Measurements from ENCODE around the gene CACNG1.

The CACNG1 gene

DNA sequence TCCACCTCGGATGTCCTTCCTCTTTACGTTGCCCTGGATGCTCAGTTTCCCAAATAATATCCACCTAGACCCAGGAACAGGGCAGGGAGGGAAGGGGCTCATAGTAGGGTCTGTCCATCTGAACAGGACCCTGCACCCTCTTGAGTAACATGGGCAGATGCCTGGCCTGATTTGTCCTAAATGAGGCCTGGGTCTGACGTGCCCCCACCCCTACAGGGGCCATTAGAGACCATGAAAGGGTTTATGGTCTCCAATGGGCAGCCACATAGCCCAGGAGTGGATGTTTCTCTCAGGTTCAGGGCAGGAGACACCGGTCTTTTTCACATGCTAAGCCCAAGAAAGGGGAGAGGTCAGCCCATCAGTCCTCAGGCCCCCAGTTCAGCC, 6.8 kb downstream of the CACNG1 start:
- no peak for DNase-seq (ENCODE audit: low read depth in 3 of 3)

DNA sequence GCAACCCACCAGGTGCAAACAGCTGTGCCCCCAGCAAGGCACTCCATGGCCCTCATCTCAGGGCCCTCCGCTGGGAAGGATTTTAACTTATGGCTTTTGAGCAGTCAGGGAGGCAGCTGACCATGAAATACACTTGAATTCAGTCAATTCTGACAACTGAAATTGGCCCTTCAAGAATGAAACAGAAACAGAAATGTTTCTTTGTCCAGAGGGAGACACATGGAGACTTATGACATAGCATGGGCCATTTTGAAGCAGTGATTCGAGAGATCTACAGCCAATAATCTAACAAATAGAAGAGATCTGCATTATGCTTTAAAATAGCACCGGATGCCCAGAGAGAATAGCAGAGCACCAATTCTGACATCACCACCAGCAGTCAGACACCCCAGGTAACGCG, 7.5 kb downstream of the CACNG1 start:
- DNase-seq (ENCODE audit: low read depth in 3 of 3) = no peak

DNA sequence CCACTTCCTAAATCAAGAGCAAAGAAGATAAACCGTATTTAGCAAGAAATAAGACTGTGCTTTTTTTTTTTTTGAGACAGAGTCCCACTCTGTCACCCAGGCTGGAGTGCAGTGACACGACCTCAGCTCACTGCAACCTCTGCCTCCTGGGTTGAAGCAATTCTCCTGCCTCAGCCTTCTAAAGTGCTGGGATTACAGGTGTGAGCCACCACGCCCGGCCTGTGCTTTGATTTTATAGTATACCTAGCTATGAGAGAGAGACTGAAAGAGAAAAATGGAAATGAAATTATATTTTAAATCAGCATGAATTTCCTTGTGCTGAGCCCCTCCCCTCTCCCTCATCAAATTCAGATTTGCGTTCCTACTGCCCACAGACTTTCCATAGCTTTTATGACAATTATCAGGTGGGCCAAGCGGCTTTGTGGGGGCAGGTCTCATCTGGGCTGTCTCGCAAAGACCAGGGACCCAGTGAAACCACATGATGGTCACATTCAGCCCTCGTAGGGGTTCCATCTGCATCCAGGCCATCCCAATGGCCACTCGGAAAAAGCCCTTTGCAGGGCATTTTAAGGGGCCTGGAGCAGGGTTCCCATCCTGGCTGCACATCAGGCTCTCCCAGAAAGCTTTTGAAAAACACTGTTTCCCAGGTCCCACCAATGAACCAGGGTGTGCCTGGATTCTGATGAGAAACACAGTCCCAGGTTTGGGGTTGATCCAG, 8.5 kb downstream of the CACNG1 start:
- DNase-seq (ENCODE audit: low read depth in 3 of 3) = no peak

DNA sequence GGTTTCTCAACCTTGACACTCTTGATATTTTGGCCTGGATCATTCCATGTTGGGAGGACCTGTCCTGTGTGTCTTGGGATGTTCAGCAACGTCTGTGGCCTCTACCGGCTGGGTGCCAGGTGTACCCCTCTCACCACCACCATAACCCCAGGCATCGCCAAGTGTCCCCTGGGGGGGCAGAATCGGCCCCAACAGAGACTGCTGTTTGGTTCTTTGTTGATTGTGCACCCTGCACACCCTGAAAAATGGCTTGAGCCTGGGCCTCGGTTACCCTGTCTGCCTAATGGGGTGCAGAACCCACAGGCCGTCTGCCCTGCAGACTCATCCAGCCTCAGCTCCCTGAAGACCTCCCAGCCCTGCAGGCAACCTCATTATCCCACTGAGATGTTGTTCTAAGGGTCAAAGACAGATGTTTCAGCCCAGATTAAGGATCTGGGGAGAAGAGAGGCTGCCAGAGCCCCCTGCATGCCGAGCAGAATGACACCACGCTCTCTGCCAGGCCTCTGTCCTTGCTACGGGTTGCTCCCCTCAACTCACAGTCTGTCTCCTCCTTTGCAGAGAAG, 9.2 kb downstream of the CACNG1 start:
- no peak for DNase-seq (ENCODE audit: low read depth in 3 of 3)

DNA sequence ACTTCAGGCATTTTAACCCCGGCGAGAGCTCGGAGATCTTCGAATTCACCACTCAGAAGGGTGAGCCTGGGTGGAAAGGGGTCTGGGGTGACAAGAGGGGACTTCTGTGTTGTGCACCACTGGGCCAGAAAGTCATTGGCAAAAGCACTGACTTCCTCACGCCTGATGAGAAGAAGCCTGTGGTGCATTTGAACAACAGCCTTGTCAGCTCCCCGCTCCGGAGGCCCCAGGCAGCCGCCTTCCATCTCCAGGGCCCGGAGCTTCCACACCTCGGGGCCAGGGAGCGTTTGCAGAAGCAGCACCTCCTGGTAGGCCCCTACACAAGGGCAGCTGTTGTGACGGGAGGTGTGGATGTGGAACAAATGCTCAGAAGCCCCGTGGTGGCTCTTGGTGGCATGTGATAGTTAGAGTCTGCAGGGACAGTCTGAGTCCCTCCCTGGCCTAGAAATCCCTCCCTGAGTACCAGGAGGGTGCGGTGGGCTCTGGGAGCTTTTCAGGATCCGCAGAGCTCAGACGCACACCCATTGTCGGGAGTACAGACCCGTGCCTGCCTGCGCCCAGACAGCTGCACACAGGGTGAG, 9.7 kb downstream of the CACNG1 start:
- no peak for DNase-seq (ENCODE audit: low read depth in 3 of 3)

DNA sequence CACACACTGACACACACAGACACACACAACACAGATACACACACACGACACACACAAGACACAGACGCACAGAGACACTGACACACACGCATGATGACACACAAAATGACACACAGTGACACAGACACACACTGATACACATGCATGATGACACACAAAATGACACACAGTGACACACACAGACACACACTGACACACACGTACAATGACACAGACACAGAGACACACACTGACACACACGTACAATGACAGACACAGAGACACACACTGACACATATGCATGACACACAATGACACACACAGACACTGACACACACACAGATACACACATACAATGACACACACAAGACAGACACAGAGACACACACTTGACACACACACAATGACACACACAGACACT, 10.3 kb downstream of the CACNG1 start:
- no peak for DNase-seq (ENCODE audit: low read depth in 3 of 3)

DNA sequence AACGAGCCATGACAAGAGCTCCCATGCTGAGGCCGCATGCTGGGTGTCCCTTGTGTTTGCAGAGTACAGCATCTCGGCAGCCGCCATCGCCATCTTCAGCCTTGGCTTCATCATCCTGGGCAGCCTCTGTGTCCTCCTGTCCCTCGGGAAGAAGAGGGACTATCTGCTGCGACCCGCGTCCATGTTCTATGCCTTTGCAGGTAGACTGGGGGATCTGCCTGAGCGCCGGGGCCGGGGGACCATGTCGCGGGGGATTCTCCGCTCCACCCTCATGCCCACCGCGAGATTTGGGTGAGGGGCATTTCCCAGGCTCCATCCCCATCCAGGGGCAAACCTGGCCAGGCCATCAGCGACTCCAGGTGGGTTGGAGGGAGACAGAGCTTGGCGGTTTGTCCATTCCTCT, 10.7 kb downstream of the CACNG1 start:
- no peak for DNase-seq (ENCODE audit: low read depth in 3 of 3)

DNA sequence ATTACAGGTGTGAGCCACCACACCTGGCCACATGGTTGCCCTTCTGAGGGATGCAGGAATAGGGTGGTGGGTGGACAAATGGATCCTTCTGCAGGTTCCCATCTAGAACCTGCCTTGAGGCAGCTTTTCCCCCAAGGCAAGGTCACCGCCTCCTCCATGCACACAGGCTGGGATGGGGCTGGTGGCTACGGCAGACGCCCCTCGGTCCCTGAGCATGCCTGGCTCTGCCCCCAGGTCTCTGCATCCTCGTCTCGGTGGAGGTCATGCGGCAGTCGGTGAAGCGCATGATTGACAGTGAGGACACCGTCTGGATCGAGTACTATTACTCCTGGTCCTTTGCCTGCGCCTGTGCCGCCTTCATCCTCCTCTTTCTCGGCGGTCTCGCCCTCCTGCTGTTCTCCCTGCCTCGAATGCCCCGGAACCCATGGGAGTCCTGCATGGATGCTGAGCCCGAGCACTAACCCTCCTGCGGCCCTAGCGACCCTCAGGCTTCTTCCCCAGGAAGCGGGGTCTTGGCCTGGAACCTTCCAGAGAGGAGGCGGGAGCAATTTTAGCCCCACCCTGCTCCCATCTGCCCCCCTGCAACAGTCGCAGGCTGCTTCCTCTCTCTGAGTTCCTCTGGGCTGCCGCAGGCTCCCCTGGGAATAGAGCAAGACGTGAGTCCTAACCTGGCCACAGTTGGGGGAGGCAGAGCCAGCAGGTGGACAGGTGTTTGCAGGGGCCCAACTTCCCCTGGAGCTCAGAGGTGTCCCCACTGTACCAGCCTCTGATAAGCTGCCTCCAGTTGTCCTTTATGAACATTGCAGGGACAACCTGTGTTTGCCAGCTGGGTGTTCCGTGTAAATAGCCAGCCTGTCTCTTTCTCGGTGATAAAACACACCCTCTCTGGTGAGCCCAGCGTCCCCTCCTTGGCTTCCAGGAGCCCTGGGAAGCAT, 11.7 kb downstream of the CACNG1 start:
- no peak for DNase-seq (ENCODE audit: low read depth in 3 of 3)

DNA sequence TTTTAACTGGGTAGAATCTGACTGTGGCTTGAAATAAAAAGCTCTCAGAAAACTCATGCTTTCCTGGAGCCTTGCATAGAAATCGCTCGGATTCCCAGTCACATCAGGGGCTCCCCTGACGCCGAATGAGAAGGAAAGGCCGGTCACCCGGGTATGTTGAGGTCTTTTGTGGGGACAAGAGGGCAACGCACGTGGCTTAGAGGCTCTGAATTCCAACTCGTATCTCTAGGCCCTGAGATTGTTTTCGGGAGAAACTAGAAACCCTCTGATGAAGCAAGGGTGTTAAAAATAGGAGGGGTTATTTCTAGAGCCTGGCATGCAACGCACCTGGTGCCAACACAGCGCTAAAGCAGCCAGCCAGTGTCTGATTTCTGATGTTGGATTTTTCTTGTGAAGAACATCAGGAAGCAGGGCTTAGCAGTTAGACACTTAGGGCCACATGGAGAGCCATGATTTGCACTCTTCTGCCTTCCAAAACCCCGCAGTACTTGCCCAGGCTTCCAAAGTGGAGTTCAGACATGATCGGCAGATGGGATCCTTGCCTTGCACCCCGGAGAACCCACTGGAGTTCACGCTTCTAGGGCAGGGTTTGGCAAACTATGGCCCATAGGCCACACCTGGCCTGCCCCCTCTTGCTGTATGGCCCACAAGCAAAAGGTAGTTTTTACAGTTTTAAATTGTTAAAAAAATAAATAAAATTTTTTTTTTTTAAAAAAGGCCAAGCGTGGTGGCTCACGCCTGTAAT, 12.6 kb downstream of the CACNG1 start:
- DNase-seq (ENCODE audit: low read depth in 3 of 3) = no peak

DNA sequence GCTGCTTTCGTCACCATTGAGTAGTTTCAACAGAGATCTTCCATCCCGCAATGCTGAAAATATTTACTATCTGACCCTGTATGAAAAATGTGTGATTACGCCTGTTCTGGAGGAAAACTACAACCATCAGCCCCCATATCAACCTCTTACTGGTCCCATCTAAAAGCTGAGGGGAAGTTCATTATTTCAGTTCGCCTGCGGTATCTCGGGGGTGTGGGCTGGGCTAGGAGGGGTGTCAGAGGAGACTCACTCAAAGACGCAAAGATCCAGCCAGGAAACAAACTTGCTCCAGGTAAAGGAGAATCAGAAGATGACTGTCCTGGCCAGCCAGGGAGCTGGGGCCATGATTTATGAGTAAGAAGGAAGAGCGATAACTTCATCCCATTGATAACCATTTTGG, 13.7 kb downstream of the CACNG1 start:
- DNase-seq (ENCODE audit: low read depth in 3 of 3) = no peak

DNA sequence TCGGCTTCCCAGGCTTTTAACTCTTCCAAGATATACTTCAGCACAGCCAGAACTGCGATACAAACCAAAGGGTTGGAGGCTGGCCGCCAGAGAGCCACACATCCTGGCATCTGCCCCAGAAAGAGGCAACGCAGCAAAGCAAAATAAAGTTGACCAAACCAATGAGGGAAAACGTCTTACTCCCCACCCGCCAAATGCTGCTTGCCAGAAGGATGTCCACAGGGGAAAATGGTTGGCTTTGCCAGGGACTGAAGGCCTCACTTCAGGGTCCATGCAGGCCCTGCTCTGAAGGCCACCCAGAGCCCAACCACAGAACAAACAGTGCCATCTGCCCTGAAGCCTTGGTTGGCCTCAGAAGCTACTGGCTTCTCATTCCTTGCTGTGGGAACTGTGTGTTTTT, 15.0 kb downstream of the CACNG1 start:
- DNase-seq (ENCODE audit: low read depth in 3 of 3) = no peak

DNA sequence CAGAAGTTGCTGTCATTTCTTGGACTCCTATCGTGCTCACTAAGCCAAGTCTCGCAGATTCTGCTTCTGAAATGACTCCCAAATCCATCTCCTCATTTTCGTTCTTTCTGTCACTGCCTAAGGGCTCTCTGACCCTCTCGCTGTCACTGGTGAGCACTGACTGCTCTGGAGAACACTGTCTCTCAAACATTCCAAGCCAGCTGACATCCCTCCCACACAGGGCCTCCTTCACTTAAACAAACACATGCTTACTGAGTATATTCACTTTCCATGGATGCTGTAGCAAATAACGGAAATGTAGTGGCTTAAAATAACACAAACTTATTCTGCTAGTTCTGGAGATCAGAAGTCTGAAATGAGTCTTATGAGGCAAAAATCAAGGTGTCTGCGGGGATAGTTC, 18.8 kb downstream of the CACNG1 start:
- DNase-seq (ENCODE audit: low read depth in 3 of 3) = no peak

DNA sequence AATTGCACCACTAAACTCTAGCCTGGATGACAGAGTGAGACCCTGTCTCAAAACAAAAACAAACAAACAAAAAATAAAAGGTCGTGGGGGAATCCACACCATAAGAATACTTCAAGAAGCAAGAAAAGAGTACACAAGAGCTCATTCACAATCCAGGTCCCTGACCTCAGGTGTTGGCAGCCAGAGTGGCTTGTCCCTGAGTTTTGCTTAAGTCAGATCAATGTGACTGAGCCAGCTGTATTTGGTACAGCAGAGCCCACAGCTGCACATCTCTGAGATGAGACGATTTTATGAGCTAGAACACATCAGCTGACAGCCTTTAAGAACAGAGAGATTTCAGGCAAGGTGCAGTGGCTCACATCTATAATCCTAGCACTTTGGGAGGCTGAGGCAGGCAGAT, 22.4 kb downstream of the CACNG1 start:
- no peak for DNase-seq (ENCODE audit: low read depth in 3 of 3)

DNA sequence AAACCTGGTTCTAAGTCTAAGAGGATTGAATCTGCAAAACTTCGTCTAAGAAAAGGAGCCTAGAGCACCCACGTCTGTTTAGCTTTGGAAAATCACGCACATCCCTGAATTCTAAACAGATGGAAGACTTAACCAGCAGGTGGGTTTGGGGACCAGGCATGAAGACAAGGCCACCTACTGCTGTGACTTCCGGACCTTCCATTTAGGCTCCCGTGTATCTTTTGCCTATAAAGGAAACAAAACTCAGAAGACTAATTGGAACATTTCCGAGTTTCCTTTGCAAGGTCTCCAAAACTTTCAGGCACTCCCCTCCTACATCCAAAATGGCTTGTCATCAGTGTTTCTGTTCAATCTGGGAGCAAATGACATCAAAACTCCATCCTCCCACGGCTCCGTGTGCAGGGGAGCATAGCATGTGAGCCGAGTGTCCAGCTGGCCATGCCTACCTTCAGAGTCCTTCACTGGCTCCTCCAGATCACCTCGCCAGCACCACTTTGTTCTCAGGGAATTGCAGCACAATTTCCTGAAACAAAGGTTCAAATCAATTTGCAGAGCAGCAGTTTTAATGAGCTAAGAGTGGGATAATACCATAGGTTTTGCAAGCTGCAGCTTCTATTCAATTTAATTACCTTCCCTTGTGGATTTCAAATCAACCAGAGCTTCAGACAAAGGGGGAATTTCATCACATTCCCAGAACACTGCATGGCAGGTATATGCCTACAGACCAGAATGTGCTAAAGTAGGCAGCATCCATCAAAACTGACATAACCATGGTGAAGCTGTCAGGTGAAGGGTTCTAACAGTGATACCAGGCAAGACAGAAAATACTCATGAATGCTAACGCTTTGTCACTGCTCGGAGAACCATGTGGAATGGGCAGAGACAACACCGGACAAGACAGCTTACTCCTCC, 23.5 kb downstream of the CACNG1 start:
- DNase-seq (ENCODE audit: low read depth in 3 of 3) = no peak

DNA sequence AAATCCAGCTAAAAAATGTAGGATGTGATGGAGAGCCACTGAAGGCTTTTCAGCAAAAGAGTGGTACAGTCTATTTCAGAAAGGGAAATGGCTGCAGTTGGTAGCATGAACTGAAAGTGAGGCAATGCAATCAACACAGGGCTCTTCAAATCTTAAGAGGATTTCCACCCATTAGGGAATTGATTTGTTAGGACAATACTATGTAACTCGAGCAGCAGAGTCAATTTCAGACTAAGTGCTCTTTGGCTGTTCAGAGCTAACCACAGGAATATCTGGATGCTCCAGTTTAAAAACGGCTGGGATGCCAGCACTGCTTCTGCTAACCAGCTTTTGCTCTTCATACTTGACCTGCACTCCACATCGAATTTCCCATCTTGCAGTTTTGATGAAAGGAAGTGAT, 24.6 kb downstream of the CACNG1 start:
- DNase-seq (ENCODE audit: low read depth in 3 of 3) = no peak

DNA sequence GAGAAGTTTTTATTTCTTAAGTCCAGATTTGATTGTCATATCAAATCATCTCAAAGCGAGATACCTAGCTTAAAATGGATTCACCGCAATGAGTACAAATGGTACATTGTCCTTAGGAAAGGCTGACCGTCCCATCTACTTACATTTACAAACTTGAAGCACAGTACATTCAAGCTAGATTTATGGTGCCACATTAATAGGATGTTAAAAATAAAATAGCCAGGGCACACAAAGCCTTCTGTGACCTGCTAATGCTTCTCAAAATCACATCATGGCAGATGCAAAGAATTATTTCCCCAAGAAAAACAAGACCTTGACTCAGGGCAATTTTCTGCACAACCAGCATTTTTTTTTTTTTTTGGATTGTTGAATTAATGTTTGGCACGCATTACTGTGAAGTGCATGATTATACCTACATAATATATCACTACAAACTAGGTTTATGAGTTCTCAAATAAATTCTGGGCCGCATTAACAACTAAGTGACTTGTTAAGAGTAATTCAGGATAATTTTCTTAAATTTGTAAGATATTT, 25.3 kb downstream of the CACNG1 start:
- DNase-seq (ENCODE audit: low read depth in 3 of 3) = no peak

DNA sequence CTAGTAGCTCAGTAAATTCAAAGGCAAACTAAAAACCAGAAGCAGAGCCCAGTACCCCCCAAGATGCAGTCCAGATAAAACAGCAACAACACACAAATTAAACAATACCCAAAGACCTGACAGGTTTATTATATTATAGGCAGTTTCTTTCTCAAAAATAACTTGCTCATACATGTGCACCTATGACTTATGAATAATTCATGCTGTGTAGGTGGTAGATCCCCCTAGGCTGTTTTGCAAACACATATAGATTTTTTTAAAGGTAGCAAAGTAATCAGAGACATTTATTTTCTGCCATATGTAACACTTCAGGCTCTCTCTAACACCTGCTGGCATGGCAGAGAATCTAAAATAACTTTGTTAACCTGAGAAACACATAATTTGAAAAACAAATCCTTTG, 27.2 kb downstream of the CACNG1 start:
- DNase-seq (ENCODE audit: low read depth in 3 of 3) = no peak

DNA sequence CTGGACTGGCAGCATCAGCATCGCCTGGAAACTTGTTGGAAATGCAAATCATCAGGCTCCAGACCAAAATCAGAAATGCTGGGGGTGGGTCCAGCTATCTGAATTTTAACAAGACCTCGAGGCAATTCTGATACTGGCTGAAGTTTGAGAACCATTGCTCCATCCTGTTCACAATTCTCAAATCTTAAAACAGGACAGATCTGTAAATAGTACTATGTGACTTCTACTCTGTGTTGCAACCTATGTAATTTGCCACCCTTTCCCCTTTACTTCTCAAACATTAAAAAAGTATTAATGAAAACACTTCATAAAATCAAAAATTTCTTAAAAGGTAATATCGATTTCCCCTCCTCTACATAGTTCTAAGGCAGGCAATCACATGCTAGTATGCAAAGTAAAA, 28.5 kb downstream of the CACNG1 start:
- no peak for DNase-seq (ENCODE audit: low read depth in 3 of 3)

DNA sequence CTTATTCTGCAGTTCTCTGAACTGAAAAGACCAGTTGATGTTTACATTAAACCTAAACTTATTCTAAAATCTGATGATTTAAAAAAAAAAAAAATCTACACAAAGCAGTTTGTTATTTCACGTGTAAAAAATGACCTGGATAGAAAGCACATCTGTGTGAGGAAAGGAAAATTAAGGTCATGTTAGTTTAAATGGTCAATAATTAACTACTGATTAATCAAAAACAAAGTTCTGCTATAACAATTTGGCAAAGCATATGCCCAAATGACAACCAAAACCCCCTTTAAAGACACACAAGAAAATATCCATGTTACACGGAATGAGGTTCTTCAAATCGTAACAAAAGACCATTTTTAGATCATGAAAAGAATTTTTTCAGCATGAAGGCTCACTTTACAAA, 30.4 kb downstream of the CACNG1 start:
- DNase-seq (ENCODE audit: low read depth in 3 of 3) = no peak

DNA sequence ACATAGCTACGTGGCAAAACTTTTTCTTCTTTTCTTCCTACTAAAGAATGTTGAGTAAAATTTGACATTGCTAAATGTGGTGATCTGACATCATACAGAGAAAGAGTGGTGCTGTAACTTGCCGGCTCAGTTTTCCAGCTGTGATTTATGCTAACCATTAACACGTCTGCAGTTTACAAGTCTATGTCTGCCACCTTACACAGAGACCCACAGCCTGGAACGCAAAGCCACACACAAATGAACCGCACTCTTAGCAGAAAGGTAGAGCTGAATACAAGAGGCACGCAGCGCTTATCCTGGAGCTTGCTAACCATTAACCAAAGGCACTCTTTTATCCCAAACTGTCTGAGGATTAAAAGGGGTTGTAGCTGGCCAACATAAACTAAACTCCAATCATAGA, 31.9 kb downstream of the CACNG1 start:
- no peak for DNase-seq (ENCODE audit: low read depth in 3 of 3)

DNA sequence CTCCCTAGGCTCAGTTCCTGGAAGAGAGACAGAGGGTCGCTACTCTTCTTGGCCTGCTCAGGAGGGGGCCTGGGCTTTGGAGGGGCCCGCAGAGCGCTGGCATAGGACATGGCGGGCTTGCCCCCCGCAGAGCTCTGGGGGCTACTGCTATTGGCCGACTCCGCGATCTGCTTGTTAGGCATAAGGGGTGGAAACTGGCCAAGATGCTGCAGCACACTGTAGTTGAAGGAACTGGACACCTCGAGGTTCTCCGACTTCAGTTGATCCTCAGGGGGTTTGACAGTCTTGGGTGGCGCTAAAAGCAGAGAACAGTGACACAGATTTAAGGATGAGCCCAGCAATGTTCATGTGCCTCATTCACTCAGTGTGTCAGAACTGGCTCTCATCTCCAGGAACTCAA, 33.9 kb downstream of the CACNG1 start:
- DNase-seq (ENCODE audit: low read depth in 3 of 3) = no peak

All from stimulated activated CD4-positive, alpha-beta T cell treated with anti-CD3 and anti-CD28 coated beads, TNF-alpha, amount 100 ng/mL, for 24 hours (primary cell).